Kidney (tissue), 14 donors: ENCODE results near the gene UQCRHL. TPM values are rescaled to one million over a fixed set of nuclear protein-coding genes. Genes with fewer than 3 reads are reported as not detected.

Experiments used
- DNase-seq, 5 donors: peaks; one replicate each; pipeline ENCODE4 v3.0.0-alpha.2; 2013 to 2020
- FAIRE-seq: peaks from 2 replicates; lab custom pipeline; 2012; peaks lifted over from hg19 to GRCh38; lab: Jason Lieb, UNC
- H3K27ac ChIP-seq, 2 donors: one replicate each; pipeline ENCODE4 v1.7.0; 2013; ENCODE audit warnings: low read depth in 2 of 2, low read length in 2 of 2, inconsistent platforms in 1 of 2
- H3K27me3 ChIP-seq: one replicate; pipeline ENCODE4 v1.7.1; 2013; ENCODE audit warnings: low read length, inconsistent platforms; ENCODE audit not compliant: control insufficient read depth, insufficient read depth
- H3K36me3 ChIP-seq, 3 donors: one replicate each; pipeline versions ENCODE4 v1.7.0 to v1.7.1; 2013; ENCODE audit warnings: low read length in 3 of 3, control low read depth in 1 of 3, inconsistent platforms in 1 of 3; ENCODE audit not compliant: insufficient read depth in 3 of 3, control insufficient read depth in 2 of 3
- H3K4me1 ChIP-seq, 3 donors: one replicate each; pipeline versions ENCODE4 v1.7.0 to v1.7.1; 2013; ENCODE audit warnings: low read length in 3 of 3, inconsistent platforms in 1 of 3, low read depth in 1 of 3; ENCODE audit not compliant: control insufficient read depth in 2 of 3, insufficient read depth in 2 of 3
- H3K4me3 ChIP-seq, 3 donors: one replicate each; pipeline versions ENCODE4 v1.7.0 to v1.8.1; 2013; ENCODE audit warnings: low read length in 3 of 3, control low read depth in 1 of 3, inconsistent platforms in 1 of 3
- H3K9ac ChIP-seq, 3 donors: one replicate each; pipeline versions ENCODE4 v1.7.0 to v1.7.1; 2013; ENCODE audit warnings: low read length in 3 of 3, control low read depth in 1 of 3, inconsistent platforms in 1 of 3
- H3K9me3 ChIP-seq, 3 donors: one replicate each; pipeline versions ENCODE4 v1.7.0 to v1.7.1; 2013; ENCODE audit warnings: low read length in 3 of 3, control low read depth in 1 of 3, inconsistent platforms in 1 of 3; ENCODE audit not compliant: control insufficient read depth in 2 of 3, insufficient read depth in 1 of 3
- CTCF ChIP-seq: IDR thresholded peaks from 3 replicates; pipeline ENCODE4 v1.5.1; 2012; ENCODE audit warnings: mild to moderate bottlenecking, moderate library complexity, borderline replicate concordance; ENCODE audit not compliant: insufficient read depth; ENCODE audit errors: extremely low read depth
- intact Hi-C: fragments of 100-400 bp; cut with DNase I; formaldehyde crosslinking; loops from one replicate; pipeline ENCODE4 v1.11.1; 2022
- polyA plus RNA-seq: library from polyadenylated mRNA; stranded (reverse); fragments of 350-450 nt; fragmentation: Illumina TruSeq; extraction: RNeasy Lipid Tissue Mini Kit (QIAGEN cat#74804); gene quantifications from one replicate; pipeline ENCODE4 v1.2.3, GENCODE V29; 2014; ENCODE audit warnings: low read depth, low replicate concordance; ENCODE audit not compliant: insufficient read depth
- total RNA-seq: library from RNA; stranded (reverse); fragmentation: NEBNext Ultra II Directional; extraction: Animal tissue kit (Norgen Biotek cat#: 25700); gene quantifications from one replicate; pipeline ENCODE4 v1.2.1, GENCODE V29; 2021
- donor health status: control.
- donor health status: control.
- donor health status: control.
- donor health status: control.
- donor health status: control.
- donor health status: DM: yes; HTN: yes; CAD: no.
- donor health status: Normal renal cell carcinoma (clear cell type).

The UQCRHL gene
- total and polyA plus RNA-seq, 2 donors from 2014 or later = 0.91 to 11.8 TPM

GRCh38 chr1:15777909-15778707, 29.3 kb downstream of the UQCRHL start:
- intact Hi-C loops = no loop called here
- peaks cover 0 to 3% (median 0%) of the 10 kb centered on the region in 3 donors for H3K36me3 ChIP-seq
- no peak for FAIRE-seq
- no peak for TF ChIP-seq CTCF
- peaks cover 0 to 3% (median 0%) of the 10 kb centered on the region in 3 donors for H3K4me1 ChIP-seq
- H3K27ac ChIP-seq = no peak overlapping the region
- H3K27me3 ChIP-seq = no peaks in the 10 kb centered on the region
- no peak for DNase-seq
- no peak overlapping the region for H3K9ac ChIP-seq
- H3K4me3 ChIP-seq = no peak overlapping the region
- H3K9me3 ChIP-seq = no peaks in the 10 kb centered on the region

DNA sequence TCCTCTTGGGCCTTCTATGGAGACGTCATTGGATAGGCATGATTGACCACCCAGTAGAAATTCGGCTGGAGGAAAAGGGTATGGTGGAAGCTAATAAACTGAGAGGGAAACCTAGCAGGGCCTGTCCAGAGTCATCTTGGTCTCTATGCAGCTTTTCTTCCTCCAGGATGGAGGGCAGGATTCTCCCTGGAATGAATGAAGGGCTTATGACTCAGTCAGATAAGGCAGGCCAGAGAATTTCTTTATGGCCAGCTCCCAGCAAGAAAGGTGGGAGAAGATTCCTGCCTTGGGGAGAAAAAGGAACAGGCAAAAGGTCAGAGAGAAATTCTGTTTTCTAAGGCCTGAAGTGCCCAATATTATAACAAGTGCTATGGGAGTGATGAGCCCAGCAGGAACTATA, 31.7 kb downstream of the UQCRHL start:
- Histone ChIP-seq H3K36me3 (peaks cover 0 to 8% (median 3%) of the 10 kb centered on the region in 3 donors), H3K9ac (no peak overlapping the region), H3K9me3 (no peaks in the 10 kb centered on the region), H3K27ac (no peak overlapping the region), H3K4me3 (no peak overlapping the region), H3K4me1 (peaks cover 0 to 3% (median 0%) of the 10 kb centered on the region in 3 donors), H3K27me3 (no peaks in the 10 kb centered on the region)
- no peak for FAIRE-seq
- intact Hi-C loops = no loop called here
- no peak for DNase-seq
- no peak for TF ChIP-seq CTCF

GRCh38 chr1:15771836-15772515, 35.5 kb downstream of the UQCRHL start:
- Histone ChIP-seq H3K27me3 (no peaks in the 10 kb centered on the region), H3K9me3 (no peaks in the 10 kb centered on the region), H3K9ac (no peak overlapping the region), H3K36me3 (peaks cover 0 to 18% (median 0%) of the 10 kb centered on the region in 3 donors), H3K27ac (no peak overlapping the region), H3K4me3 (no peak overlapping the region), H3K4me1 (no peaks in the 10 kb centered on the region)
- intact Hi-C loops = no loop called here
- no peak for TF ChIP-seq CTCF
- no peak for FAIRE-seq
- peak in 2 of 5 donors; percentile 34 to 45 for DNase-seq
